Inflammatory macrophage (primary cell): ENCODE results near the gene VEGFC.

Source experiments
- DNase-seq, 2 donors: peaks; one replicate each; pipeline ENCODE4 v3.0.0-alpha.2; 2020 to 2022

The VEGFC gene

DNA sequence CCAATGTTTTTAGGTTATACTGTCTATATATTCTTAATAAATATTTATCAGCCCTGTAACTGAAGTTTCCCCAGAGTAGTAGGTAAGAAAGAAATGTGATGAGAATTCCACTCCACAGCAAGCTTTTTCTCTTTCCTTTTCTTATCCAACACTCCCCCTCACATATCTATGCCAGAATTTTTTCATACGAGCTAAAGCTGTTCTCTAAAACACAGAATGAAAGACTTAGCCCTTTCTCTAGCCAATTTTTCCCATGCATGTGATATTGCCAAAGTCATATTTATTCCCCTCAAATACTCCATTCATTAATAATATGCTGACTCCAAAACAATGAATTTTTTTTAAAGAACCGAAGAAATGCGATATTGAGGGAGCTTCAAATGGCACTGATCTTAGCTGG, 32.3 kb downstream of the VEGFC start:
- no peak for DNase-seq

- no peak for DNase-seq
Observed at GRCh38 chr4:176758731-176759130, 34.0 kb downstream of the VEGFC start.

DNA sequence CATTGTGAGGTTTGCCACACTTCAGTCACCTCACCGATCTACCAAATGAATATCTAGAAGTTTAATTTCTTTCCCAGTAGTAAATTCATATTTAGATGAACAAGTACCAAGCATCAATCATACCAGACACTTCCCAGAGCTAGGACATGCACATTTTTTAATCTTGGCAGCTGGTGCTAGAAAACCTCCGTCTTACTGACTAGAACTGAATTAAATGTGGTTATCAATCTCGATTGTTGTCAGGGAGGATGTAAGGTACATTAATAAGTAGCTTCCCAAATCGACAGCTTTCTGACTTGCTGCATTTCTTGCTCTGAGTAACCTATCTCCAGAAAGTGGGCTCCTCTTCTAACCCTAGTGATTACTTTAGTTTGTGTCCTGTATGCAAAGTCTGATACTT, 34.4 kb downstream of the VEGFC start:
- no peak for DNase-seq

DNA sequence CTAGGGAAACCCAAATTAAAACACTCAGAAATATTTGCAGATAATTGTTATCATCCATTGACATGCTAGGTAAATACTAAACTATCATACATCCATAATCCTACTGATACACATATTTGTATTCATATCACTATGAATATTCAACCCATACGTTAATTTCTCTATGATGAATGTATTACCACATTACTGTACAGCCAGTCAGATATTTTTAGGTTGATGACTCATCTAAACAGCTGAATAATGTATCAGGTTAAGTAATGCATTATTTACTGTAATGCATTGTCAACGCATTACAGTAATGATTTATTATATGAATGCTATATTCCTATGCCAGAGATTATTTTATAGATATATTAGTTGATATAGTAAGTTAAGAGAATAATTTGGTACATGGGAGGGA, 37.1 kb downstream of the VEGFC start:
- no peak for DNase-seq

GRCh38 chr4:176755001-176755400, 37.7 kb downstream of the VEGFC start:
- DNase-seq: no peak

DNA sequence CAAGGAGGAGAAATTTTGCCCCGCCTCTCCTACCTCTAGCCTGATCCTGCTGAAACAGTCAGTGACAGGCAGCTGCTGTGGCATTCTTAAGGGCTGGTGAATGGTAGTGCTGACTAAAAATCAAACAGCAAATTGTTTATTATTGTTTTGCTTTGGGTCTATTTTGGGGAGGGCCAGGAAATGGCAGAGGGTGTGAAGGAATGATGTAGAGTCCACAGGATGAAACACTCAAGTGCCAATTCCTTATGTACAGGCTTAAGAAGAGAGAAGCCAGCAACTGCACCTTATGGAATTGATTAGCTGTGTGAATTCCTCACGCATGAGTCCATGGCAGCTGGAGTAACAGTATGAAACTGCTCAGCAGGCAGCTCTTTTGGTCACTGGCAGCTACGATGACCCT, 39.7 kb downstream of the VEGFC start:
- DNase-seq: no peak

DNA sequence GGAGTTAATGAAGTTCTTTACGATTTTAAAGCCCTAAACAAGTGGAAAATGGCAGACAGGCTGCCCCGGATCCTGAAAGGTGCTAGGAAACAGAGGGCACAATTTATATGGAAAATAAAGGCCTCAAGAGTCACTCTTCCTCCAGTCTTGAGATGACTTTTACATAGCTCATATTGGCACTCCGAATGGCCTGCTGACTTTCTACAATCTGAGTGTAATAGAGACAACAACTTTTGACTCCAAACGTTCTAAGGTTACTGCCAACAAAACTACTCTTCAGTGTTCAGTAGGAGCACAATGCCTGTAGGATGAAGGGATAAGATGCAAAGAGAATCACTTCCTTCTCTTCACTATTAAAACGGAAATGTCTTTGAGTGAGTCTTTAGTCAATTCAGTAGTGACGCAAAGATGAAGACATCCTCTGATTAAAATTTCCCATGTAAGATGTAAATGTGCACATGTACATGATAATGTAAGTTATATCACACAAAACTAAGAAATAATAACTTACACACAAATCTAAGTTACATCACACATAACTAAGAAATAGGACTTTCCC, 40.5 kb downstream of the VEGFC start:
- no peak for DNase-seq

DNA sequence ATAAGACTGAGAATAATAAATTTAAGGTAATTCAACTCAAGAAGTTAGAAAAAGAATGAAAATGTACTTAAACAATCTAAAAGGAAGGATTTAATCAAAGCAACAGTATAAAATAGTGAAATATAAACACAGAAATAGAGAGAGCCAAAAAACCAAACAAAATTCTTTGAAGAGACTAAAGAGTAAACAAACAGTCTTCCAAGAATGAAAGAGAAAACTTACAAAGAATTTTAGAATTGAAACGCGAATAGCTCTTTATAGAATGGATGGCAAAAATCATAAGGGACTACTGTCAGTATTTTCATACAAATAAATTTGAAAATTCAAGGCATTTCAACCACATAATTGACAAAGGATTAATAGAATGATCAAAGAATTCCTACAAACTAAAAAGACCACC, 41.7 kb downstream of the VEGFC start:
- no peak for DNase-seq

DNA sequence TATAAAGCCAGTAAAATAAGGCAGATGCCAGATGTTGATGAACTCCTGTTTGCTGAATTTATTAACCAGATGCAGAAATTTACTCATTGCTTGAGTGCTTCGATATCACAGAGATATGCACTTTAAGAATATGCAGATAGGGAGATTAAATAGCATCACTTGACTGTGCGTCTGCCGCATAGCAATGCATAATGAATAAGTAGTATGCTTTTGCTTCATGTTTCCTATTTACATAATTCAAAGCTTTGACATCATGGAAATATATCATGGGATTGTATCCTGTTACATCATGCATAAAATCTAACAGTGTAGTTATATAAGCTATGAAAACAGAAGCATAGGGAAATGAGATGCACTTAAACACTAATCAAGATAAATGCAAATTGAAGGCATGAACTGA, 45.9 kb downstream of the VEGFC start:
- DNase-seq: no peak

DNA sequence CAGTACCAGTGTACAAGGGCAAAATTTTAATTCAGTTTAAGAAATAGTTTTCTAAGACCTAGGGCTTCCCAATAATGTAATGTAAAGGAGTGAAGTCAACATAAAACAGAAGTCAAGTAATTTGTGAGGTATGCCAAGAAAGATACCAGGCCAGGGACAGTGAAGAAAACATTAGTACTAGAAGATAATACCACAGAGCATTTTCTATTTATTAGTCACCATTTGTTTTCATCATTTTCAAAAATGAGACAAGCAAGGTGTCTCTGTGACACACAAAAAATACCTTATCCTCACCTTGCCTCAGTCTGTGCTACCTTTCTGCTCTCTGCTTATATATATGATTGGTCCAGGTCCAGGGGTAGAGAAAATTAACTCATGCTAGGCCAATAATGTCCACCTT, 46.8 kb downstream of the VEGFC start:
- DNase-seq: no peak

DNA sequence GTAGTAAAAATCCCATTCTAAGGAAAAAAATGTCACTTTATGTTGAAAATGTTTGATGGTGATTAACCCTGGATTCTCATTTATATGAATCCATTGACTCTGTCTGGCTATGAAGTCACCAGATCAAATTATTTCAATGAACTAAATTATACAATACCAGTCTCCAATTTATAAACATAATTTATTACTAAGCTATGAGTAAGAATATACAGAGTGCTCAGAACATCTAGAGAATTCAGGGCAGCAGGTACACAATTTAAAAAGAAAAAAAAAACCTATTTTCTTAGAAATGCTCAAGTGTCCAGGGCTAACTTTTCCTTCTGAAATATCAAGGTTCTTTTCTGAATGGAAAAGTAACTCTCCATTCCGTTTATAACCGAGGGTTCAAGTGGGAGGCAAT, 48.6 kb downstream of the VEGFC start:
- DNase-seq: no peak

- DNase-seq: no peak
Observed at GRCh38 chr4:176742211-176742610, 50.5 kb downstream of the VEGFC start.

DNA sequence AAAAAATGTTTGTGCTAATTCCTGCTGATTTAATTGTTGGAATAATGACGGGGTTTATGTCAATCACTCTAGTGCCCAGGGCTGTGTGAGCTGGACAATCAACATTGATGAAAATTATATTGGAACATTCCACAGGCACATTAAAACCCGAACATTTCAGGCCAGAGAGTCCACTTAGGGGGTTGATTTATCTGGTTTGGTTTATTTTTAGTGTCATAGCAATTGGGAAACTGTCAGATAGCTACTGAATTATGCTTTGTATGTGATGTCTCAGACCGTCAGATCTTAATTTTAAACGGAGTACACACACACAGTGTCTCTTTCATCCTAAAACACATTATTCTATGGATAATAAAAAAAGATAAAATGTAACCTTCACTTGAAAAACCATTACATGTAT, 51.5 kb downstream of the VEGFC start:
- no peak for DNase-seq

DNA sequence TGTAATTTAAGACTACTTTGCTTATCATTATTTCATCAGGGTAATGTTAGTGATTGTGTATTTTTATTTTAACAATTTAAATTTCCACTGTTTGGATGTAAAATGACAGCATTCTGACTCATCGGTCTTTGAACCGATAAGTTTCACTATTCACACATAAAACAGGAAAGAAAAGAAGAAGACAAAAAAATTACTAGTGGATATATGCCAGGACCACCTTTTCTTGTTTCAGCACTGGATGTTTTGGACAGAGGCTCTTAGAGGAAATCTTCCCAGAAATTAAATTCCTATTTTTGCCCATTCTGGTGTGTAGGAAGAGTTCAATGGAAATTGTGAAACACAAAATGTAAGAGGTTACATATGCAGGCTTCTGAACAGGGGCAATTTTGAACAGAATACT, 57.4 kb downstream of the VEGFC start:
- no peak for DNase-seq

DNA sequence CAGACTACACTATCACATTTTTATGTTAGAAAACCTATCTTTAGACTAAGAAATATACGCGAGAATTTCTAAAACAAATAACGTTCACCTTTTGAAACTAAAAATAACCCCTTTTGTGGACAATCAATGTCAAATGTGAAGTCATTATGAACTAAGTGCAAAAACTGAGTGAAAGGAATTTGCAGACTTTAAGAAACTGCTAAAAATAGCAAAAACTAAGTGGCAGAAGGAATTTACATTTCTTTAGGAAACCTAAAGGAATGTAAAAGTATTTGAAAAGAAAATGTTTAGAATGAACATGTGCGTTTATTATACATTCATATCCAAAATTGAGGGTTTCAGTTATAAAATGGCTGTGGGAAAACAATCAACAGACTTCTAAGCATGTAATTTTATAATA, 58.3 kb downstream of the VEGFC start:
- no peak for DNase-seq

DNA sequence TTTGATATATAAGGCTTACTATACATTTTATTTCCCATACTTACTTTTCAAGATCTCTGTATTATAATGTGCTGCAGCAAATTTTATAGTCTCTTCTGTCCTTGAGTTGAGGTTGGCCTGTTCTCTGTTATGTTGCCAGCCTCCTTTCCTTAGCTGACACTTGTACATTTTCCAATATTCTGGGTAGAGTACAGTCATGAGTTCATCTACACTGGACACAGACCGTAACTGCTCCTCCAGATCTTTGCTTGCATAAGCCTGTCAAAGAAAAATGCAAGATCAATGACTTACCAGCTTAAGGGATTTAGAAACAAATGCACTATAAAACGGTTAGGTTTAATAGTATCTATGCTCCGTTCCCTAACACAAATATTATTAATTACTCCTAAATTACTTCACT, 63.2 kb downstream of the VEGFC start:
- no peak for DNase-seq

DNA sequence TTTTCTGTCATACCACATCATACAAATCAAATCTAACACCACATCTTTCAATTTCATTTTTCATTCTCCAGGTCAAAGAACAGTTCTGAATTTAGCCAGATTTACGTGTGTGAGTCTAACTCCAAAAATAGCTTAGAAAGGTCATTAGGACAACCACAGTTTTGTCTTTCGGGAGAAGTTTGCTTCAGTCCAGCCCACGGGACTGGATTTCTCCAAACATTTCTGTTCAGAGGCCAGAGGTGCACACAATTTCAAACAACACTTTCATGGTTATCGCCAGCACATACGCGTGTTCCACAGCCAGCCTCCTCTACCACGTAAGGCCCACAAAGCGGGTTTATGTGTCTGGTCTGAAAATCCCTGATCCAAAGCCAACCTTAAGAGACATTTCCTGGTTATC, 65.9 kb downstream of the VEGFC start:
- no peak for DNase-seq

DNA sequence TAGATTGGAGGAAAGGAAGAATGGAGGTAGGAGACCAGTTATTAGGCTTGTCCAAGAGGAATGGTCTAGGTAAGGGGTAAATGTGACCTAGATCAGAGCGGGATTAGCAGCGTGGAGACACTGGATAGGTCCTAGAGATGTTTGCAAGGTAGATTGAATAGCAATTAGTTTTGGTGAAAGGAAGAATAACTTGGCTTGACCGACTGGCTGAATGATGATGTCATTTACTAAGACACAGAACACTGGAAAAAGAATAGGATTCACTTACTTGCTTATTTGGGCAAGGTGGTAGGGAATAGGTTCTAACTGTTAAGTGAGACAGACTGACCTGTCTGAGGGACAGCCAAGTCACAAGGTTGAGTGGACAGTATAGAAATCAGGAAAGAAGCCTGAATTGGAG, 71.3 kb downstream of the VEGFC start:
- DNase-seq: no peak

GRCh38 chr4:176718881-176719280, 73.8 kb downstream of the VEGFC start:
- no peak for DNase-seq

- no peak for DNase-seq
Observed at GRCh38 chr4:176717237-176717636, 75.5 kb downstream of the VEGFC start.

GRCh38 chr4:176709417-176709816, 83.3 kb downstream of the VEGFC start:
- DNase-seq: no peak

DNA sequence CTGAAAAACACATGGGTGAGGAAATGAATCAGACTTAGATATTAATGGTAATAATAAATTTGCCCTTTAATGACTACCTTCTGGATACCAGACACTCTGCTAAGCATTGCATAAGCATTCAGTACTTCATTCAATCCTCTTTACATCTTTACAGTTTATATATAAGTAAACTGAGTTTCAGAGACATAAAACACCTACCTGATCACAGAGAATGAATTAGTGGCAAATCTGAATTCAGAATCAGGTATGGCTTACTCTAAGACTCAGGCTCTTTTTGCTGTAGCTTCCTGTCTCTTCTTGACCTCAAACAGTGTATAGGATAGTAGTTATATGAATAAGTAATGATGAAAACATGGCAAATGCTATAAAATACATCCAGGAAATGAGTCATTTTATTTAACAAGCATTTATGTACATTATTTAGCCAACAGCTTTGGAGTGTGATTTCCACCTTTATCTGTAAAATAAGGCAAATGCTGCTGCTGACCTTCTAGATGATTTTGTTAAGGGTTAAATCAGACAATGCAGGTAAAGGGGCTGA, 83.9 kb downstream of the VEGFC start:
- DNase-seq: no peak

DNA sequence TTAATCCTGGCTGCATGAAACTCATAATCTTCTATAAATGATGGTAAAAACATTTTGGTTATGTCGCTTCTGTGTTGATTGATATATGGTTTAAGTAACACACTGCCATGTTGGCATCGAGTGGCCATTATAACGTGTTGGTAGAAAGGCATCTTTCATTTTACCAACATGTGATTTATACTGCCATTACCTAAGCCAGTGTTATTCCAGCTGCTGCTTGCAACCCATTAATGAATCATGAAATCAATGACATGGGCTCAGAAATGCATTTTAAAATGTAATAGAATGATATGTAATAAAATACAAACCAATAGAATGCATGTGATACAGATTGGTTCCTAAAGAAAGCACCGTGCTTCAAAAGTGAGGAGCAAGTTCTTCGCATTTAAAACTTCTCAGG, 102.0 kb downstream of the VEGFC start:
- DNase-seq: no peak

DNA sequence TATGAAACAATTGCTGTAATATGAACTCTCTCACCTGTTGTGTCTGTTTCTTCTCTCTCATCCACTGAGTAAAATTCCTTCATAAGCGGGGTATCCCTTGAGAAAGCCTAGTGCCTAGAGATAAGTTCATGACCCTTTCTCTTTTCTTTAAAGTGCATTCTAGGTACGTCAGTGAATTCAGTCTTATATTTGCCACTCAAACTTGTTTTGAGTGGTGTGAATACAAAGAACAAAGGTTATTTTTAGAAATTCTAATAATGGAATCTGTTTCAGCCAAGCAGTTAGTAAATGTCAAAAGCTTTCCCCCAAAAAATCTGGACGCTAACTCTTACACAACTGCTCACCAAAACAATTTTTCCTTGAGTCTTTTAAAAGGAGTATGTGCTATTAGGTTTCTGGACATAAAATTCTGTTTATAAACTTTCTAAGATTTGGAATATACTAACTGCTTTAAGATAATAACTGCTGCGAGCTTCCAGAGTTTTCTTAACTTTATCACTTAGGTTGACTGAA, 112.0 kb downstream of the VEGFC start:
- DNase-seq: no peak

DNA sequence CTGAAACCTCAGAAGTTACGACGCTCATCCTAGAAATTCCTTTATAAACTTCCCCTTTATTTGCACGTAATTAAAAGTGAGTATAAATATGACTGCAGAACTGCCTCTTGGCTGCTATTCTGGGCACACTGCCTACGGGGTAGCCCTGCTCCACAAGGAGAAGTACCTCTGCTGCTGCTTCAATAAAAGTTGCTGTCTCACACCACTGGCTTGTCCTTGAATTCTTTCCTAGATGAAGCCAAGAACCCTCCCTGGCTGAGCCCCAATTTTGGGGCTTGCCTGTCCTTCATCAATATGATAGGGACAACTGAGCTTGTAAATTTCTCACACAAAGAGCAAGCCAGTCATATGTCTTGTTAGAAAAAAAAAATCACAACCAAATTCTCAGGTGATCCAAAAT, 115.8 kb downstream of the VEGFC start:
- no peak for DNase-seq
